Upper lobe of left lung (tissue), 4 donors: ENCODE results near the gene PTPRA.

Experiments
- CTCF ChIP-seq, 6 experiments: fragments of 450-650 bp in 4 of 6; fragments of 200-600 bp in 2 of 6; sonication (generic) in 2 of 6; IDR thresholded peaks; one replicate each; pipeline ENCODE4 v1.5.1; 2016 to 2019; ENCODE audit warnings: antibody characterized with exemption in 6 of 6
- POLR2A ChIP-seq, 4 donors: fragments of 450-650 bp; IDR thresholded peaks; one replicate each; pipeline ENCODE4 v1.5.1; 2016 to 2017; ENCODE audit warnings: antibody characterized with exemption in 4 of 4, mild to moderate bottlenecking in 2 of 4

GRCh38 chr20:2998728-2999127 lies 125.4 kb downstream of the PTPRA start:
- TF ChIP-seq CTCF (IDR thresholded peaks at IDR 0.05) (no peak), POLR2A (IDR thresholded peaks at IDR 0.05) (no peak)
